Transverse colon (tissue), 4 donors: ENCODE results near the gene KRTAP12-3. TPM values are rescaled to one million over a fixed set of nuclear protein-coding genes. Genes with fewer than 3 reads are reported as not detected.

Experiments
- DNase-seq: peaks from one replicate; pipeline ENCODE4 v3.0.0-alpha.2; 2019
- H3K27ac ChIP-seq, 4 donors: fragments of 200-600 bp; sonication (generic); 2 replicates each; pipeline ENCODE4 v1.5.1; 2016 to 2018; ENCODE audit warnings: inconsistent platforms in 4 of 4
- H3K27me3 ChIP-seq: fragments of 200-600 bp; sonication (generic); 2 replicates; pipeline ENCODE4 v1.5.1; 2017; ENCODE audit warnings: inconsistent platforms
- H3K36me3 ChIP-seq, 4 donors: fragments of 200-600 bp; sonication (generic); 2 replicates each; pipeline ENCODE4 v1.5.1; 2017 to 2019; ENCODE audit warnings: inconsistent platforms in 4 of 4
- H3K4me1 ChIP-seq, 4 donors: fragments of 200-600 bp; sonication (generic); 2 replicates each; pipeline ENCODE4 v1.5.1; 2017 to 2020; ENCODE audit warnings: inconsistent platforms in 4 of 4
- H3K4me3 ChIP-seq, 4 donors: fragments of 200-600 bp; sonication (generic); 1 replicate in 1 of 4; 2 replicates in 3 of 4; pipeline versions ENCODE4 v1.5.1 to v1.6.1; 2017 to 2019; ENCODE audit warnings: inconsistent platforms in 4 of 4
- H3K9me3 ChIP-seq, 2 donors: fragments of 200-600 bp; sonication (generic); 2 replicates each; pipeline ENCODE4 v1.5.1; 2017 to 2019; ENCODE audit warnings: inconsistent platforms in 2 of 2
- EP300 ChIP-seq: sonication (generic); formaldehyde crosslinking; IDR thresholded peaks from one replicate; pipeline ENCODE4 v1.6.1; 2017; ENCODE audit warnings: antibody characterized with exemption, low read depth
- POLR2A ChIP-seq: fragments of 450-650 bp; IDR thresholded peaks from one replicate; pipeline ENCODE4 v1.6.1; 2016; ENCODE audit warnings: antibody characterized with exemption, mild to moderate bottlenecking, moderate library complexity
- POLR2AphosphoS5 ChIP-seq, 3 donors: sonication (generic); formaldehyde crosslinking; IDR thresholded peaks; one replicate each; pipeline ENCODE4 v1.6.1; 2016; ENCODE audit warnings: antibody characterized with exemption in 3 of 3
- WGBS, 2 donors: methylation state at CpG; one replicate each; pipeline ENCODE4 v1.1.5; 2018; ENCODE audit warnings: low coverage in 1 of 2; 5-methylcytosine and 5-hydroxymethylcytosine counted together
- in situ Hi-C, 4 donors: fragments of 200-750 bp; cut with MboI; loops; one replicate each; pipeline versions ENCODE4 v1.15.0 to v1.15.1; 2017; ENCODE audit warnings: low sequenced_read_pairs in 3 of 4, low pct_ligation_motif_present in 1 of 4, low pct_unique_long_range_greater_than_20kb in 1 of 4
- intact Hi-C: fragments of 100-400 bp; cut with DNase I; formaldehyde crosslinking; loops from one replicate; pipeline ENCODE4 v1.15.1; 2023; ENCODE audit warnings: low total_unique reads
- total RNA-seq, 4 donors: library from RNA; depleted of rRNA; stranded (reverse); fragments of >200 nt; gene quantifications; one replicate each; pipeline ENCODE4 v1.1.0, GENCODE V29; 2016
- TF ChIP-seq, protein P1 (sequence below), 5 experiments: fragments of 200-600 bp in 3 of 5; fragments of 450-650 bp in 2 of 5; sonication (generic) in 3 of 5; IDR thresholded peaks; 1 replicate in 2 of 5; 2 replicates in 3 of 5; pipeline ENCODE4 v1.5.1; 2016 to 2017; ENCODE audit warnings: antibody characterized with exemption in 5 of 5, inconsistent platforms in 3 of 5, mild to moderate bottlenecking in 2 of 5, moderate library complexity in 1 of 5

Gene KRTAP12-3
- total RNA-seq, 4 donors from 2014 or later = not detected

DNA sequence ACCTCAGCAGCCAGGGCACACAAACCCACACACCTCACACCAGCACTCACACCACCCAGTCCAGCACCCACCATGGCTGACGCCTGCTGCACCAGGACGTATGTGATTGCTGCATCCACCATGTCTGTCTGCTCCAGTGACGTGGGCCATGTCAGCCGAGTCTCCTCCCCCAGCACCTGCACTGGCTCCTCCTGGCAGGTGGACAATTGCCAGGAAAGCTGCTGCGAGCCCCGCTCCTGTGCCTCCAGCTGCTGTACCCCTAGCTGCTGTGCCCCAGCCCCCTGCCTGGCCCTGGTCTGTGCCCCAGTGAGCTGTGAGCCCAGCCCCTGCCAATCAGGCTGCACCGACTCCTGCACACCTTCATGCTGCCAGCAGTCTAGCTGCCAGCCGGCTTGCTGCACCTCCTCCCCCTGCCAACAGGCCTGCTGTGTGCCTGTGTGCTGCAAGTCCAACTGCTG is 45.7 kb upstream of the KRTAP12-3 start, which contains the start of gene KRTAP10-8:
TSS of gene KRTAP10-8 (plus strand) at position 51 of the 458 bp plus-strand sequence. CDS start at position 73, 22 bp downstream.
- intact Hi-C loops = no loop called here

DNA sequence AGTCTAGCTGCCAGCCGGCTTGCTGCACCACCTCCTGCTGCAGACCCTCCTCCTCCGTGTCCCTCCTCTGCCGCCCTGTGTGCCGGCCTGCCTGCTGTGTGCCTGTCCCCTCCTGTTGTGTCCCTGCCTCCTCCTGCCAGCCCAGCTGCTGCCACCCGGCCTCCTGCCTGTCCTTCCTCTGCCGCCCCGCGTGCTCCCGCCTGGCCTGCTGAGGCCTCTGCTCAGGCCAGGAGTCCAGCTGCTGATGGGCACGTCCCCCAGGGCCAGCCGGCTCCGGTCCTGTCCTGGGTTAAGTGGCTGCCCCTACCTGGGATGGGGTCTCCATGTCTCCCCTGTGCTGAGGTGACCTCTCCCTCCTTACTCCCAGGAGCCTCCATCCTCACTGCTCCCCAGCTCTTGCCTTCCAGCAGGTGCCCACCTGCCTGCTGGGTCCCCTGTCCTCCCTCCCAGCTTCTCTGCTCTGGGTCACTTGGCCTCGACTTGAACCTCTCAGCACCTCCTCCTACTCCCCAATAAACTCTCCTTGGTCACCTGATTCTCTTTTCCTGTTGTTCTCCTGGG is 45.0 kb upstream of the KRTAP12-3 start:
- WGBS, 2 donors = 80 to 85% methylated on average over 3 to 13 of the region's 13 CpGs
- peaks cover 0 to 10% of the 10 kb centered on the region in 2 donors for H3K9me3 ChIP-seq
- TF ChIP-seq POLR2AphosphoS5 (IDR thresholded peaks at IDR 0.05) (no peak), EP300 (no peak), POLR2A (no peak)
- TF ChIP-seq, protein P1, sequence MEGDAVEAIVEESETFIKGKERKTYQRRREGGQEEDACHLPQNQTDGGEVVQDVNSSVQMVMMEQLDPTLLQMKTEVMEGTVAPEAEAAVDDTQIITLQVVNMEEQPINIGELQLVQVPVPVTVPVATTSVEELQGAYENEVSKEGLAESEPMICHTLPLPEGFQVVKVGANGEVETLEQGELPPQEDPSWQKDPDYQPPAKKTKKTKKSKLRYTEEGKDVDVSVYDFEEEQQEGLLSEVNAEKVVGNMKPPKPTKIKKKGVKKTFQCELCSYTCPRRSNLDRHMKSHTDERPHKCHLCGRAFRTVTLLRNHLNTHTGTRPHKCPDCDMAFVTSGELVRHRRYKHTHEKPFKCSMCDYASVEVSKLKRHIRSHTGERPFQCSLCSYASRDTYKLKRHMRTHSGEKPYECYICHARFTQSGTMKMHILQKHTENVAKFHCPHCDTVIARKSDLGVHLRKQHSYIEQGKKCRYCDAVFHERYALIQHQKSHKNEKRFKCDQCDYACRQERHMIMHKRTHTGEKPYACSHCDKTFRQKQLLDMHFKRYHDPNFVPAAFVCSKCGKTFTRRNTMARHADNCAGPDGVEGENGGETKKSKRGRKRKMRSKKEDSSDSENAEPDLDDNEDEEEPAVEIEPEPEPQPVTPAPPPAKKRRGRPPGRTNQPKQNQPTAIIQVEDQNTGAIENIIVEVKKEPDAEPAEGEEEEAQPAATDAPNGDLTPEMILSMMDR (IDR thresholded peaks at IDR 0.05) = no peak
- intact Hi-C loops = no loop called here
- H3K27me3 ChIP-seq = peaks cover 6% of the 10 kb centered on the region
- no peak overlapping the region for H3K27ac ChIP-seq
- H3K4me1 ChIP-seq = no peaks in the 10 kb centered on the region
- DNase-seq = no peak
- in situ Hi-C loops = no loop called here
- no peak overlapping the region for H3K4me3 ChIP-seq
- no peaks in the 10 kb centered on the region for H3K36me3 ChIP-seq

More for the DNA sequence above, 45.7 kb upstream of the KRTAP12-3 start, which contains the start of gene KRTAP10-8:
- Histone ChIP-seq H3K36me3 (no peaks in the 10 kb centered on the region), H3K27me3 (peaks cover 7% of the 10 kb centered on the region), H3K4me3 (no peak within 1 kb of the TSS), H3K4me1 (no peaks in the 10 kb centered on the region), H3K27ac (no peak within 1 kb of the TSS), H3K9me3 (peaks cover 0 to 10% of the 10 kb centered on the region in 2 donors)
- no peak for TF ChIP-seq POLR2A
- TF ChIP-seq POLR2AphosphoS5 (IDR thresholded peaks at IDR 0.05) = no peak
- TF ChIP-seq EP300 = no peak
- TF ChIP-seq, protein P1 (IDR thresholded peaks at IDR 0.05) = no peak
- 71% methylated on average over 8 of the region's 8 CpGs; no CpG with 5 or more reads in 1 of the 2 donors for WGBS, 2 donors
- no peak for DNase-seq
- in situ Hi-C loops = no loop called here

DNA sequence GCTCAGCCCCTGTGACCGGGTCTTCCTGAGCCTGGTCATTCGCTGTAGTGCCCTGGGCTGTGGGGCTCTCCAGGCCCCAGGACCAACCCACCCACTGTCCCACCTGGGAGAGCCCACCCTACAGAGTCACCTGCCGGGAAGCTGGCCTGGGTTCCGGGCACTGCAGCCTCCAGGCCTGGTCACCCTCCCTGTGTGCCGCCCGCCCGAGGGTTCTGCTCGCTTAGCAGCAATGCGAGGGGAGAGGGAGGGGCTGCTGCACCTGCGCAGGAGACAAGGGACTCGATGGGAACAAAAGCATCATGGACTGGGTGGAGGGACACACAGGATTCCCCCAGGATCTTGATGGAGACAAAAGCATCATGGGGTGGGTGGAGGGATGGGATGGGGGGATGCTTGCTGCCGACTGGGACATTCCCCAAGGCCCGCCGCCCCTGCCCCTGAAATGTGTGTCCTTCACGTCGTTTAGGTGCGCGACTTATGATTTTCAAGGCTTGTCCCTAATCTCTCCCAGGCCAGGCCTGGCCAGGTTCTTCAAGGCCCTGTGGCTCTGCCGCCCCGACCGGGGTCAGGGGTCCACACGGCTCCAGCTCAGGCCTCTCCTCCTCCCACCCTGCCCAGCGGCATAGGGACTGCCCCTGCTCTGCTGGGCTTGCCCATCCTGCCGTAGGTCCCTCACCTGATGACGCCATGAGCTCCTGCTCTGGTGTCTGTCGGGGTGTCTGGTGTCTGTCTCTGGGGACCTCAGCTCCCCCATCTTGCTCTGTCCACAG is 44.2 kb upstream of the KRTAP12-3 start:
- no peak for DNase-seq
- 90 to 100% methylated on average over 4 to 26 of the region's 26 CpGs for WGBS, 2 donors
- in situ Hi-C loops (no loop called here), intact Hi-C loops (no loop called here)
- Histone ChIP-seq H3K27ac (no peak overlapping the region), H3K9me3 (peaks cover 0 to 10% of the 10 kb centered on the region in 2 donors), H3K36me3 (no peaks in the 10 kb centered on the region), H3K4me1 (peaks cover 0 to under 1% (median 0%) of the 10 kb centered on the region in 4 donors), H3K4me3 (no peak overlapping the region), H3K27me3 (no peaks in the 10 kb centered on the region)
- TF ChIP-seq POLR2A (no peak), POLR2AphosphoS5 (IDR thresholded peaks at IDR 0.05) (no peak), EP300 (no peak)
- TF ChIP-seq, protein P1 (IDR thresholded peaks at IDR 0.05) = no peak

DNA sequence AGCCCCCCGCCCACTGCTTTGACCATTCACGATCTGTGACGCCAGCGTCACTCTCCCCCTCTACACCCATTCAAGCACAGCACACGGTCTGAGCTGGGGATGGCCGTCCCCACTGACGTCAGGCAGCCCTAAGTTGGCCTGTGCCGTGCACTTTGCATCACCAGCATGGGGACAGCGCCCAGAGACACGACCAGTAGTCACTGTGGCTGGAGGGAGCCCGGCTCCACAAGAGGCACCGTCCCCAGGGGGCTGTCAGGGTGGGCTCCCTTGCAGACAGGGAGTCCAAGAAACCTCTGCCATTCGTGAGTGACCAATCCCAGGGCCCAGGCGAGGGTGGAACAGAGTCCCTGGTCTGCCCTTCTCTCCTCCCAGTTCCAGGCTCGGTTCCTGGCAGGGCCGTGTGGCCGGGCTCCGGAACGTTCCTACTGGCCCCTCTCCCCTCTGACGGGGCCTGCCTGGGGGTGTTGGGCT is 43.5 kb upstream of the KRTAP12-3 start:
- no peak for DNase-seq
- H3K4me3 ChIP-seq = no peak overlapping the region
- H3K4me1 ChIP-seq = peaks cover 0 to 3% (median 0%) of the 10 kb centered on the region in 4 donors
- WGBS, 2 donors = 77% methylated on average over 18 of the region's 20 CpGs; no CpG with 5 or more reads in 1 of the 2 donors
- H3K36me3 ChIP-seq = no peaks in the 10 kb centered on the region
- in situ Hi-C loops (no loop called here), intact Hi-C loops (no loop called here)
- TF ChIP-seq POLR2AphosphoS5 (IDR thresholded peaks at IDR 0.05) (no peak), EP300 (no peak), POLR2A (no peak)
- TF ChIP-seq, protein P1 (IDR thresholded peaks at IDR 0.05) = no peak
- peaks cover 0 to 10% of the 10 kb centered on the region in 2 donors for H3K9me3 ChIP-seq
- no peaks in the 10 kb centered on the region for H3K27me3 ChIP-seq
- H3K27ac ChIP-seq = no peak overlapping the region
